ENCODE measurements around the gene S100A10.

- TF ChIP-seq POLR2A (IDR thresholded peaks at IDR 0.05; ENCODE audit: low read length): no peak
- TF ChIP-seq GATA1 (IDR thresholded peaks at IDR 0.05; ENCODE audit: low read depth, low read length): no peak
Observed at GRCh38 chr1:151995774-151996173, 2.1 kb upstream of the S100A10 start.
